Ascending aorta (tissue), 2 donors: ENCODE measurements around the gene NBEA. TPM values are rescaled to one million over a fixed set of nuclear protein-coding genes. Genes with fewer than 3 reads are reported as not detected.

Experiments
- DNase-seq, 2 donors: peaks; one replicate each; pipeline ENCODE4 v3.0.0-alpha.2; 2019; ENCODE audit warnings: low spot score in 2 of 2
- H3K27ac ChIP-seq, 2 donors: fragments of 200-600 bp; sonication (generic); one replicate each; pipeline ENCODE4 v1.5.1; 2016 to 2017; ENCODE audit warnings: mild to moderate bottlenecking in 1 of 2
- H3K27me3 ChIP-seq: fragments of 200-600 bp; sonication (generic); one replicate; pipeline ENCODE4 v1.5.1; 2017
- H3K36me3 ChIP-seq, 2 donors: fragments of 200-600 bp; sonication (generic); one replicate each; pipeline ENCODE4 v1.5.1; 2016
- H3K4me1 ChIP-seq, 2 donors: fragments of 200-600 bp; sonication (generic); one replicate each; pipeline ENCODE4 v1.5.1; 2016 to 2017; ENCODE audit warnings: mild to moderate bottlenecking in 1 of 2
- H3K4me3 ChIP-seq, 2 donors: fragments of 200-600 bp; sonication (generic); one replicate each; pipeline ENCODE4 v1.5.1; 2016 to 2017; ENCODE audit warnings: mild to moderate bottlenecking in 1 of 2
- H3K9me3 ChIP-seq, 2 donors: fragments of 200-600 bp; sonication (generic); one replicate each; pipeline ENCODE4 v1.5.1; 2016
- intact Hi-C: fragments of 100-400 bp; cut with DNase I; formaldehyde crosslinking; loops from one replicate; pipeline ENCODE4 v1.15.1; 2023
- total RNA-seq: library from RNA; depleted of rRNA; stranded (reverse); fragments of >200 nt; gene quantifications from one replicate; pipeline ENCODE4 v1.1.0, GENCODE V29; 2016
- TF ChIP-seq, protein P1 (sequence below), 3 experiments: fragments of 200-600 bp in 2 of 3; fragments of 450-650 bp in 1 of 3; sonication (generic) in 2 of 3; IDR thresholded peaks; one replicate each; pipeline ENCODE4 v1.5.1; 2016 to 2019; ENCODE audit warnings: antibody characterized with exemption in 3 of 3, mild to moderate bottlenecking in 1 of 3, moderate library complexity in 1 of 3

NBEA gene
- total RNA-seq, 1 donor from 2014 or later, result 1.6 TPM

GRCh38 chr13:35489050-35489449 lies 547.0 kb downstream of the NBEA start:
- H3K4me3 ChIP-seq, result no peak overlapping the region
- no peak for DNase-seq
- no peak overlapping the region for H3K27ac ChIP-seq
- TF ChIP-seq, protein P1, sequence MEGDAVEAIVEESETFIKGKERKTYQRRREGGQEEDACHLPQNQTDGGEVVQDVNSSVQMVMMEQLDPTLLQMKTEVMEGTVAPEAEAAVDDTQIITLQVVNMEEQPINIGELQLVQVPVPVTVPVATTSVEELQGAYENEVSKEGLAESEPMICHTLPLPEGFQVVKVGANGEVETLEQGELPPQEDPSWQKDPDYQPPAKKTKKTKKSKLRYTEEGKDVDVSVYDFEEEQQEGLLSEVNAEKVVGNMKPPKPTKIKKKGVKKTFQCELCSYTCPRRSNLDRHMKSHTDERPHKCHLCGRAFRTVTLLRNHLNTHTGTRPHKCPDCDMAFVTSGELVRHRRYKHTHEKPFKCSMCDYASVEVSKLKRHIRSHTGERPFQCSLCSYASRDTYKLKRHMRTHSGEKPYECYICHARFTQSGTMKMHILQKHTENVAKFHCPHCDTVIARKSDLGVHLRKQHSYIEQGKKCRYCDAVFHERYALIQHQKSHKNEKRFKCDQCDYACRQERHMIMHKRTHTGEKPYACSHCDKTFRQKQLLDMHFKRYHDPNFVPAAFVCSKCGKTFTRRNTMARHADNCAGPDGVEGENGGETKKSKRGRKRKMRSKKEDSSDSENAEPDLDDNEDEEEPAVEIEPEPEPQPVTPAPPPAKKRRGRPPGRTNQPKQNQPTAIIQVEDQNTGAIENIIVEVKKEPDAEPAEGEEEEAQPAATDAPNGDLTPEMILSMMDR (IDR thresholded peaks at IDR 0.05), result no peak
- no peaks in the 10 kb centered on the region for H3K4me1 ChIP-seq
- no peaks in the 10 kb centered on the region for H3K27me3 ChIP-seq
- no peaks in the 10 kb centered on the region for H3K36me3 ChIP-seq
- no peaks in the 10 kb centered on the region for H3K9me3 ChIP-seq
- intact Hi-C loops, result no loop called here

DNA sequence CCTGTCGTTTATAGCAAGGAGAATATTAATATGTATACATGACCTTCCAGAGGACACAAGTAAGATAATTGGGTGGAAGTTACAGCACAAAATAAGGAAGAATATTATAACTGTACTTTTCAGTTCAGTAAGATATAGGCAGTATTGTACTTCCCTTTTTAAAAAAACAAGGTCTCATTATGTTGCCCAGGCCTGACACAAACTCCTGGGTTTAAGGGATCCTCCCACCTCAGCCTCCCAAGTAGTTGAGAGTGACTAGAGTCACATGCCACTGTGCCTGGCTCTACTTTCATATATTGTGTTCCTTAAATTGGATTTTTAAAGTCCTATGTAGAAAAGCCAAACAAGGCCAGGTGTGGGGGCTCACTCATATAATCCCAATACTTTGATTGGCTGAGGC lies 553.9 kb downstream of the NBEA start:
- DNase-seq, result no peak
- no peak overlapping the region for H3K27ac ChIP-seq
- no peak overlapping the region for H3K4me3 ChIP-seq
- intact Hi-C loops, result no loop called here
- no peaks in the 10 kb centered on the region for H3K36me3 ChIP-seq
- H3K9me3 ChIP-seq, result no peaks in the 10 kb centered on the region
- H3K27me3 ChIP-seq, result no peaks in the 10 kb centered on the region
- TF ChIP-seq, protein P1 (IDR thresholded peaks at IDR 0.05), result no peak
- no peaks in the 10 kb centered on the region for H3K4me1 ChIP-seq

DNA sequence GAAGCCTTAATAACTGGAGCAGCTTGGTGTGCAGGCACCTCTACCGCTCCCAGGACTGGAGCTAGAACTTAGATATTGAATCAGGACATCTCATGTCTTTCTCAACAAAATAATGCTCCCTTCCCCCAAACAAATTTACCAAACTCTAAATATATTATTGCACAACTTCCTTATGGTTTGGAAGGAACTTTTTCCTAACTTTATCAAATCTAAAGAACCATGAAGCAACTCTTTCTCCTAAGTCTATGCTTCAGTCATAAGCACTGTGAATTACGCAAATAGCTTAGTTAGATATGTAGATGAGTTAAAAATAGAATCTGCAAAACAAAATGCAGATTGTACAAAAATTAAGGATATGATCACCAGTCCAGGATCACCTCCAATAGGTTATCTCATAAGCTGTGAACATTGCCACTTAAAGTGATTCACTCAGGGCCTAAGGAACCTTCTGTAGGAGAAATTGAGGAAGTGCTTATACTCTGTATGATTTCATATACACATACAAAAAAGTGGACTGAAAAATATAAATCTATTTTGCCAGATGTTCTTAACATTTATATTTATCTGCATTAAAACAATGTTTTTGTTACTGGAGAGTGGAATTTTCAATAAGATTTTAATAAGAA lies 554.8 kb downstream of the NBEA start:
- TF ChIP-seq, protein P1 (IDR thresholded peaks at IDR 0.05), result no peak
- no peak overlapping the region for H3K4me3 ChIP-seq
- no peaks in the 10 kb centered on the region for H3K27me3 ChIP-seq
- H3K27ac ChIP-seq, result no peak overlapping the region
- intact Hi-C loops, result no loop called here
- no peaks in the 10 kb centered on the region for H3K36me3 ChIP-seq
- no peaks in the 10 kb centered on the region for H3K9me3 ChIP-seq
- H3K4me1 ChIP-seq, result no peaks in the 10 kb centered on the region
- no peak for DNase-seq

- Histone ChIP-seq H3K27ac (no peak overlapping the region), H3K9me3 (no peaks in the 10 kb centered on the region), H3K27me3 (no peaks in the 10 kb centered on the region), H3K4me1 (no peaks in the 10 kb centered on the region), H3K4me3 (no peak overlapping the region), H3K36me3 (no peaks in the 10 kb centered on the region)
- intact Hi-C loops, result no loop called here
- DNase-seq, result no peak
- TF ChIP-seq, protein P1 (IDR thresholded peaks at IDR 0.05), result no peak
Measured at GRCh38 chr13:35498231-35498630, 556.2 kb downstream of the NBEA start.

- TF ChIP-seq, protein P1 (IDR thresholded peaks at IDR 0.05), result no peak
- H3K4me1 ChIP-seq, result no peaks in the 10 kb centered on the region
- intact Hi-C loops, result no loop called here
- no peak overlapping the region for H3K27ac ChIP-seq
- DNase-seq, result no peak
- no peaks in the 10 kb centered on the region for H3K27me3 ChIP-seq
- H3K4me3 ChIP-seq, result no peak overlapping the region
- no peaks in the 10 kb centered on the region for H3K36me3 ChIP-seq
- no peaks in the 10 kb centered on the region for H3K9me3 ChIP-seq
Measured at GRCh38 chr13:35499196-35499662, 557.2 kb downstream of the NBEA start.

DNA sequence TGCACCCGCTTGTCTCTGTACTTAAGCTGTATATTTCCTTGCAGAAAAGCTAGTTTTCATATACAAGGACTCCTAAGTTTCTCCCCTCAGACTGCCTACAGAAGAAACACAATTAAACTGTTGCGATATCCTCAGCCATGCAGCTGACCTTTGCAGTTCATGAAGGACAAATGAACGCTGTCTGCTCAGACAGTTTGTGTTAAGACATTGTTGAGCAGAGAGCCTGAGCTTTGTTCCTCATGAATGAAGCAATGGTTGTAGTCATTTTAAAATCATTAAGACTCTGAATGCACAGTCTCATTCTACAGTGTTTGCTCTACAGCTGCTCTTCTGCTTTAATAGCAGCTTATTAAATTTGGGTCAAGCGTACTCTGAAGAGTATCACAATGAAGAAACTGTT lies 557.6 kb downstream of the NBEA start:
- Histone ChIP-seq H3K9me3 (no peaks in the 10 kb centered on the region), H3K36me3 (no peaks in the 10 kb centered on the region), H3K4me3 (no peak overlapping the region), H3K27ac (no peak overlapping the region), H3K4me1 (no peaks in the 10 kb centered on the region), H3K27me3 (no peaks in the 10 kb centered on the region)
- intact Hi-C loops, result no loop called here
- TF ChIP-seq, protein P1 (IDR thresholded peaks at IDR 0.05), result no peak
- no peak for DNase-seq
